DOHH2 (cell line): ENCODE measurements around the gene SLC39A11.

Experiments used
- H3F3A ChIP-seq: fragments of 200-600 bp; sonication (generic), shearing (Covaris generic); 2 replicates; pipeline ENCODE4 v1.6.0; 2016; ENCODE audit warnings: antibody characterized with exemption, mild to moderate bottlenecking; ENCODE audit not compliant: control insufficient read depth, insufficient read depth
- H3K27ac ChIP-seq: fragments of 200-600 bp; sonication (generic); 2 replicates; pipeline ENCODE4 v1.5.1; 2014; ENCODE audit warnings: low read depth, mild to moderate bottlenecking, low read length, moderate library complexity
- H3K27me3 ChIP-seq: fragments of 200-600 bp; sonication (generic); 2 replicates; pipeline ENCODE4 v1.6.1; 2014; ENCODE audit warnings: mild to moderate bottlenecking, low read length, mixed read lengths; ENCODE audit not compliant: control insufficient read depth
- H3K36me3 ChIP-seq: fragments of 200-600 bp; sonication (generic); 2 replicates; pipeline ENCODE4 v1.6.1; 2014; ENCODE audit warnings: mild to moderate bottlenecking, low read length, moderate library complexity, mixed read lengths; ENCODE audit not compliant: control insufficient read depth
- H3K4me1 ChIP-seq: fragments of 200-600 bp; sonication (generic); 2 replicates; pipeline ENCODE4 v1.6.1; 2014; ENCODE audit warnings: mild to moderate bottlenecking, low read length, mixed read lengths; ENCODE audit not compliant: control insufficient read depth
- H3K4me2 ChIP-seq: fragments of 200-600 bp; sonication (generic); 2 replicates; pipeline ENCODE4 v1.6.0; 2014; ENCODE audit warnings: mild to moderate bottlenecking, low read length, moderate library complexity
- H3K4me3 ChIP-seq: fragments of 200-600 bp; sonication (generic); 2 replicates; pipeline ENCODE4 v1.5.1; 2014; ENCODE audit warnings: mild to moderate bottlenecking, low read length, mixed read lengths
- H3K79me2 ChIP-seq: fragments of 200-600 bp; sonication (generic); 2 replicates; pipeline ENCODE4 v1.6.1; 2014; ENCODE audit warnings: mild to moderate bottlenecking, low read length, mixed read lengths; ENCODE audit not compliant: control insufficient read depth
- H3K9me2 ChIP-seq: fragments of 200-600 bp; sonication (generic); replicated peaks from 2 replicates; pipeline ENCODE4 v1.6.1; 2014; ENCODE audit warnings: mild to moderate bottlenecking, low read length, mixed read lengths; ENCODE audit not compliant: control insufficient read depth
- H3K9me3 ChIP-seq: fragments of 200-600 bp; sonication (generic); 2 replicates; pipeline ENCODE4 v1.6.1; 2014; ENCODE audit warnings: antibody characterized with exemption, low read length, mixed read lengths; ENCODE audit not compliant: control insufficient read depth, insufficient read depth
- H4K20me1 ChIP-seq: fragments of 200-600 bp; sonication (generic); 2 replicates; pipeline ENCODE4 v1.6.0; 2014; ENCODE audit warnings: low read depth, mild to moderate bottlenecking, antibody characterized with exemption, low read length, moderate library complexity; ENCODE audit not compliant: control insufficient read depth, insufficient read depth
- CTCF ChIP-seq: fragments of 200-600 bp; sonication (generic); IDR thresholded peaks from one replicate; pipeline ENCODE4 v1.5.1; 2014; ENCODE audit warnings: antibody characterized with exemption, mild to moderate bottlenecking, low read depth, low read length; ENCODE audit not compliant: poor library complexity, severe bottlenecking
- EZH2phosphoT487 ChIP-seq: fragments of 200-600 bp; sonication (generic); IDR thresholded peaks from 2 replicates; pipeline ENCODE4 v1.6.1; 2017; ENCODE audit warnings: borderline replicate concordance, mild to moderate bottlenecking, antibody characterized with exemption, low read length, moderate library complexity, mixed read lengths

Gene SLC39A11

DNA sequence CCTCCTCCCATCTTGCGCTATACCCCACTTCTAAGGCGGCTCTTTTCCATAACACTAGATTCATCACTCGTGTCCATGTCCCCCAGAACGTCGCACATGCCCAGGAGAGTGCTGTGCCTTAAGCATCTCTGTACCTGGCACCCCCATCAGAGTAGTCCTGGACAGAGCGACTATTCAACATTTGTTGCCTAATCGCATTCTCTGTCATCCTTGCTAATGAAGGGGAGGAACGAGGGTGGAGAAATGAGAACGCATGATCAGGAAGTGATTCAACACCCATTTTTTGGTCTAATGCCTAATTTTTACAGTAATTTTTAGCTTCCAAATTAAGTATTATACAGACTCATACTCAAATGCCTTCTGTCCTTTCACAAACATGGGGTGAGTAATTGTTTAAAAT, 53.2 kb downstream of the SLC39A11 start:
- H3K27ac ChIP-seq: no peak overlapping the region
- H3K27me3 ChIP-seq: no peaks in the 10 kb centered on the region
- no peaks in the 10 kb centered on the region for H3K36me3 ChIP-seq
- H3K9me3 ChIP-seq: no peaks in the 10 kb centered on the region
- H3F3A ChIP-seq: no peaks in the 10 kb centered on the region
- no peaks in the 10 kb centered on the region for H3K9me2 ChIP-seq
- no peak overlapping the region for H3K4me3 ChIP-seq
- no peak overlapping the region for H3K4me2 ChIP-seq
- H3K79me2 ChIP-seq: no peaks in the 10 kb centered on the region
- TF ChIP-seq EZH2phosphoT487 (no peak), CTCF (no peak)
- H4K20me1 ChIP-seq: no peaks in the 10 kb centered on the region
- H3K4me1 ChIP-seq: no peaks in the 10 kb centered on the region

- H3K4me1 ChIP-seq: no peaks in the 10 kb centered on the region
- no peak overlapping the region for H3K4me3 ChIP-seq
- no peaks in the 10 kb centered on the region for H4K20me1 ChIP-seq
- H3K36me3 ChIP-seq: no peaks in the 10 kb centered on the region
- no peaks in the 10 kb centered on the region for H3K79me2 ChIP-seq
- no peaks in the 10 kb centered on the region for H3K27me3 ChIP-seq
- no peaks in the 10 kb centered on the region for H3K9me3 ChIP-seq
- H3F3A ChIP-seq: no peaks in the 10 kb centered on the region
- H3K27ac ChIP-seq: no peak overlapping the region
- H3K9me2 ChIP-seq: no peaks in the 10 kb centered on the region
- TF ChIP-seq CTCF (no peak), EZH2phosphoT487 (no peak)
- no peak overlapping the region for H3K4me2 ChIP-seq
Measured at GRCh38 chr17:73031472-73031871, 61.0 kb downstream of the SLC39A11 start.

DNA sequence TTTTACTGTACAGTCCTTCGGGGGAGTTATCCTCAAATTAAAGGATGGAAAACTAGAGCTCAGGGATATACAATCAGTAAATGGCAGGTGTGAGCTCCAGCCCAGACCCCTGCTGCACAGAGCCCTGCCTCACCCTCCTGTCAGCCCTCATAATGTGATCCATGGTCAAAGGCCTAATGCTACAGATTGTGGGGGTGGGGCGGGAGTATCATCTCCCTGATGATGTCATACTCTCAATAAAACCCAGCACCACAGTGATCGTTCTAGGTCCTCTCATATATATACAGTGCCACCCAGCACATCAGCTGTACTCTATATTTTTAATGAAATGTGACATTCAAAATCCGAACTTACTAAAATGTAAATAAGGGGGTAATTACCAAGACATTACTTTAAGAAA, 61.5 kb downstream of the SLC39A11 start:
- H3K36me3 ChIP-seq: no peaks in the 10 kb centered on the region
- no peaks in the 10 kb centered on the region for H3K4me1 ChIP-seq
- no peak overlapping the region for H3K4me3 ChIP-seq
- H3K9me3 ChIP-seq: no peaks in the 10 kb centered on the region
- H3K27ac ChIP-seq: no peak overlapping the region
- no peaks in the 10 kb centered on the region for H3K9me2 ChIP-seq
- no peaks in the 10 kb centered on the region for H3F3A ChIP-seq
- H3K79me2 ChIP-seq: no peaks in the 10 kb centered on the region
- TF ChIP-seq EZH2phosphoT487 (no peak), CTCF (no peak)
- no peaks in the 10 kb centered on the region for H4K20me1 ChIP-seq
- no peak overlapping the region for H3K4me2 ChIP-seq
- H3K27me3 ChIP-seq: no peaks in the 10 kb centered on the region

DNA sequence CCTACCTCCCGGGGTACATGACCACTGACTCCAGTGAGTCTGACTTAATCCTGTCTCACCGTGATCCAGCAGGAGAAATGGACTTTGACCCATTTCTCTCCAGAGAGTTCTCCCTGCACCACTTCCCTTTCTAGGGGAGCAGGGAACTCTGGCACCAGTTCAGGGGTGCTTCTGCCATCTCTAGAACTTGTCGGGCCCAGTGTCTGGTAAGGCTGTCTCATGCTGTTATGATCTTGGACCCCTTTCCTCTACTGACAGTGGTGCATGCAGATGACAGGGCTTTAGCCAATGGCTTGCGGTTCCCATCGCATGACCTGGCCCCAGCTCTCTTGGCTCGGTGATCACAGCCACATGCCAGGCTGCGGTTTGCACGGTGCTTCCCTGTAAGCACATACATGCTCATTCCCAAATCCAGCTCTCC, 62.0 kb downstream of the SLC39A11 start:
- Histone ChIP-seq H3K4me3 (no peak overlapping the region), H3K9me3 (no peaks in the 10 kb centered on the region), H3K4me2 (no peak overlapping the region), H3F3A (no peaks in the 10 kb centered on the region), H3K36me3 (no peaks in the 10 kb centered on the region), H3K4me1 (no peaks in the 10 kb centered on the region), H3K9me2 (no peaks in the 10 kb centered on the region), H4K20me1 (no peaks in the 10 kb centered on the region), H3K27ac (no peak overlapping the region), H3K79me2 (no peaks in the 10 kb centered on the region), H3K27me3 (no peaks in the 10 kb centered on the region)
- TF ChIP-seq CTCF (no peak), EZH2phosphoT487 (no peak)
